ENCODE results near the gene TMED4.
"Not testable (repeated sequence)": the region's sequence is repeated elsewhere in the genome, so short reads cannot be mapped to it uniquely, and the experiment has no call there.

The TMED4 gene

GRCh38 chr7:44568771-44569560 lies 13.1 kb downstream of the TMED4 start:
- no peak for DNase-seq (ENCODE audit: low read depth in 2 of 3, low spot score in 1 of 3)

- no peak for DNase-seq (ENCODE audit: low read depth in 2 of 3, low spot score in 1 of 3)
Observed at GRCh38 chr7:44567884-44568283, 14.1 kb downstream of the TMED4 start.

- DNase-seq (ENCODE audit: low read depth in 2 of 3, low spot score in 1 of 3) = no peak
Observed at GRCh38 chr7:44566680-44567079, 15.4 kb downstream of the TMED4 start.

- no peak for DNase-seq (ENCODE audit: low read depth in 2 of 3, low spot score in 1 of 3)
Observed at GRCh38 chr7:44565795-44566559, 16.1 kb downstream of the TMED4 start.

- peak; percentile 46 to 59 (median 59) for DNase-seq (ENCODE audit: low read depth in 2 of 3, low spot score in 1 of 3)
Observed at GRCh38 chr7:44565097-44565794, 16.8 kb downstream of the TMED4 start.

- no peak for DNase-seq (ENCODE audit: low read depth in 2 of 3, low spot score in 1 of 3)
Observed at GRCh38 chr7:44564606-44565005, 17.4 kb downstream of the TMED4 start.

- no peak for DNase-seq (ENCODE audit: low read depth in 2 of 3, low spot score in 1 of 3)
Observed at GRCh38 chr7:44563171-44563679, 18.8 kb downstream of the TMED4 start.

- not testable (repeated sequence) for DNase-seq (ENCODE audit: low read depth in 2 of 3, low spot score in 1 of 3)
Observed at GRCh38 chr7:44562622-44562962, 19.4 kb downstream of the TMED4 start.

- DNase-seq (ENCODE audit: low read depth in 2 of 3, low spot score in 1 of 3) = no peak
Observed at GRCh38 chr7:44561962-44562621, 19.9 kb downstream of the TMED4 start.

GRCh38 chr7:44561481-44561880 lies 20.6 kb downstream of the TMED4 start:
- DNase-seq (ENCODE audit: low read depth in 2 of 3, low spot score in 1 of 3) = no peak

GRCh38 chr7:44559485-44559884 lies 22.5 kb downstream of the TMED4 start:
- DNase-seq (ENCODE audit: low read depth in 2 of 3, low spot score in 1 of 3) = no peak

- no peak for DNase-seq (ENCODE audit: low read depth in 2 of 3, low spot score in 1 of 3)
Observed at GRCh38 chr7:44557485-44557884, 24.5 kb downstream of the TMED4 start.

GRCh38 chr7:44555350-44555749 lies 26.7 kb downstream of the TMED4 start:
- DNase-seq (ENCODE audit: low read depth in 2 of 3, low spot score in 1 of 3) = no peak

- not testable (repeated sequence) for DNase-seq (ENCODE audit: low read depth in 2 of 3, low spot score in 1 of 3)
Observed at GRCh38 chr7:44552473-44553005, 29.5 kb downstream of the TMED4 start.

GRCh38 chr7:44549457-44549856 lies 32.6 kb downstream of the TMED4 start:
- DNase-seq (ENCODE audit: low read depth in 2 of 3, low spot score in 1 of 3) = no peak

- no peak for DNase-seq (ENCODE audit: low read depth in 2 of 3, low spot score in 1 of 3)
Observed at GRCh38 chr7:44548893-44549292, 33.1 kb downstream of the TMED4 start.

- no peak for DNase-seq (ENCODE audit: low read depth in 2 of 3, low spot score in 1 of 3)
Observed at GRCh38 chr7:44547536-44548231, 34.3 kb downstream of the TMED4 start.

GRCh38 chr7:44541876-44542610 lies 40.0 kb downstream of the TMED4 start:
- DNase-seq (ENCODE audit: low read depth in 2 of 3, low spot score in 1 of 3) = no peak

GRCh38 chr7:44541028-44541869 lies 40.8 kb downstream of the TMED4 start, which contains the start of gene NPC1L1:
TSS of gene NPC1L1 (minus strand) at chr7:44541330. CDS start at chr7:44541259, 71 bp downstream.
- DNase-seq (ENCODE audit: low read depth in 2 of 3, low spot score in 1 of 3) = no peak
